ENCODE measurements around the gene JADE2.
"Not testable (repeated sequence)": the region's sequence is repeated elsewhere in the genome, so short reads cannot be mapped to it uniquely, and the experiment has no call there.

The JADE2 gene

GRCh38 chr5:134594797-134595457 is 69.5 kb downstream of the JADE2 start:
- no peak for DNase-seq

- DNase-seq = no peak
These were observed 70.0 kb downstream of the JADE2 start for GRCh38 chr5:134595458-134595838.

DNA sequence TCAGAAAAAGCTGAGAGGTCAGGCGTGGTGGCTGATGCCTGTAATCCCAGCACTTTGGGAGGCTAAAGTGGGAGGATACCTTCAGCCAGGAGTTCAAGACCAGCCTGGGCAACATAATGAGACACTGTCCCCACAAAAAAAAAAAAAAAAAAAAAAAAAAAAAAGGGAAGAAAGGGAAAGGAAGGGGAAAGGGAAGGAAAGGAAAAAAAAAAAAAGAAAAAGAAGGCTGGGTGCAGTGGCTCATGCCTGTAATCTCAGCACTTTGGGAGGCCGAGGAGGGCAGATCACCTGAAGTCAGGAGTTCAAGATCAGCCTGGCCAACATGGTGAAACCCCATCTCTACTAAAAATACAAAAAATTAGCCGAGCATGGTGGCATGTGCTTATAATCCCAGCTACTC is 74.3 kb downstream of the JADE2 start:
- DNase-seq = not testable (repeated sequence)

- no peak for DNase-seq
These were observed 75.1 kb downstream of the JADE2 start for GRCh38 chr5:134600600-134600999.

DNA sequence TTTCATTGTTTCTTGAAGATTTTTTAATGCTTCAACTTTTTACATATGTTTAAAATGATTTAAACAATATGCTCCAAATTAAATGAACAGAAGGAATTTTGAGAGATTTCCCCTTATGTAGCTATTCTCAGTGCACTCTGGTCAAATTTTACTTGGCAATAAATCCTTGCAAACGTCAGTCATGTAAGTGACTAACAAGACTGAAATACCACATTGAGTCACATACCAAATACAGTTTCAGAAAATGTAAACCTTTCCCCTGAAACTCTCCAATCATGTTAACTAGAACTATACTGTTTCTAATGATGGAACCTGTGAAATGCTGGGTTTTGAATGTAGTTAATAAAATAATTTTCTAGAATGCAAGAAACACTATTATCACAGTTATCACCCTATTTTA is 77.6 kb downstream of the JADE2 start:
- no peak for DNase-seq

DNA sequence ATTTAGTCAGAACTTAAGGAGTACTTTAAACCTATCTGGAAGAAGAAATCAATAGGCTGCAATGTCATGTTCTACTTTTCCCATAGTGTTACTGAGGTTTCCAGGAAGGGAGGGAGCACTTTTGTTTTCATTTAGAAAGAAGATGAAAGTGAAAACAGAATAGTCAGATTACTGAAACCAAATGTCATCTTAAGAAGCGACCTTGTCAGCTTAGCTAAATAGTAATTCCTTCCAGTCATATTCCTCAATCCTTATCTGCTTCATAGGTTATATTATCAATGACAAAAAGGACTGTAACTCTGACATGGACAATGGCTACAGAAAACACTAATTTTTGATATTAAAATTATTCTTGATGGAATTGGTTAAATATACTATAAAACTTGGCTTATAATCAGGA is 79.4 kb downstream of the JADE2 start:
- no peak for DNase-seq

DNA sequence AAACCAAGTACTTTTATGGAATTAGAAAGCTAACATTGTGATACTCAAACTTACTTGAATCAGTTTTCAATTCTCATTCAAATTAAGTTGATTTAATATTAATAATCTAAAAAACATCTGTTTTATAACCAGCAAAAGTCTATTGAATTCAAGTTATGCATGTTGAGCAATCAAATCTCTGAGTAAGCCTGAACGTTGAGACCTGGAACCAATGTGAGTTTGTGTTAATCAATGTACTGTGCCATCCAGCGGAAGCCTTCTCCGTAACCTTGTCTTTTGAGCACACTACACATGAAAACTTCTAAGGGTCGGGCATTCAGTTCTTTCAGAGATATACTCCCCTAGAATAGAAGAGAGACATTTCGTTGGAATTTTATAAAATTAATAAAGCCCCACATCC is 81.3 kb downstream of the JADE2 start:
- no peak for DNase-seq

GRCh38 chr5:134608555-134608954 is 83.1 kb downstream of the JADE2 start:
- DNase-seq = no peak

DNA sequence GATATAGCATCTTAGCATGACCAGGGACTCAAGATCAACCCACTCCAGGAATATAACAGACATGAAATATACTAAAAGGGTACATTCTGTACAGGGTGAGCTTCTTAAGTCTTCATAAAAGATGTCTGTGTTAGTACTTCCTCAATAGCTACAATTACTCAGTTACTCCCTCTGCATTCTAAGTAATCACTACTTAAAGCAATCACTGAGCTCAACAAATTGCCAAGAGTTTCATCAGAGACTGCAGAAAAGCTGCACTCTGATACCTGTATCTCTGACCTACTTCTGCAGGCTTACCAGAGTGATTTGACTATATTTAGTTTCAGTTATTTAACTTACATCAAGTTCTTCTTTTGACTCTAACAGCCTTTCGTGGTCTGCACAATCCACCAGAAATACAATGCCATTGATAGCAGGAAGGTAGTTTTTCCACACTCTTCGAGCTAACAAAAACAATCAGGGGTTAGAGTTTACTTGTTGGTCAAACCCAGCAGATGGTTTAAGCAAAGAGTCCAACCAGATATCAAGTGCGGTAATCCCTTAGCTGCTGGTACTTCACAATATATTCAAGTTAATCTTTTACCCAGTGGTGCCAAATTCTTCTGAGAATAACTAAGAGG is 83.9 kb downstream of the JADE2 start:
- DNase-seq = no peak

DNA sequence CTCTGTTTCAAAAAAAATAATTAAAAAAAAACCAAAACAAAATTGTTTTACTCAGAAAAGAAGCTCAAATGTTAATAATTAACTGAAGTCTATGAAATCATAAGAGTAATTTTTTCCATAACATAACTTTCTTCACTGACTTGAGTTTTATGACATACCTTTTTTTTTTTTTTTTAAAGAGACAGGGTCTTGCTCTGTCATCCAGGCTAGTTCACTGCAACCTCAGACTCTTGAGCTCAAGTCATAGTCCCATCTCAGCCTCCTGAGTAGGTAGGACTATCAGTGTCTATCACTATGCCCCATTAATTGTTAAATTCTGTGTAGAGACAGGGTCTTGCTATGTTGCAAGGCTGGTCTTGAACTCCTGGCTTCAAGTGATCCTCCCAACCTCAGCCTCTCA is 85.3 kb downstream of the JADE2 start:
- DNase-seq = no peak

DNA sequence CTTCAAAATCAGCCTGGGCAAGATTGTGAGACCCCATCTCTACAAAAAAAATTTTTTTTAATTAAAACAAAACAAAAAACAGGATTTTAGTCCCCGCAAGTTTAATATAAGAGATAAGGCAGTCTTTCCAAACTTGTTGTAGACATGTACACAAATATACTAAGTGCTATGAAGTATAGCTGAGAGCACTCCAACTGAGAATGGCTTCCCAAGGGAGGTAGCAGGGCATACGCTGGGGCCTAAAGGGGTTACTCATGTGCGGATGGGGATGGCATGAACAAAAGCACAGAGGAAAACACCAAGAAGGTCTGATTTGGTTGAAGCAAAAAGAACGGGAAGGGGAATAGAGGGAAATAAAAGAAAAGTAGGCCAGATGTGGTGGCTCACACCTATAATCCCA is 86.0 kb downstream of the JADE2 start:
- no peak for DNase-seq

- no peak for DNase-seq
These were observed 89.1 kb downstream of the JADE2 start for GRCh38 chr5:134614450-134615085.

GRCh38 chr5:134620634-134621033 is 95.2 kb downstream of the JADE2 start:
- no peak for DNase-seq

DNA sequence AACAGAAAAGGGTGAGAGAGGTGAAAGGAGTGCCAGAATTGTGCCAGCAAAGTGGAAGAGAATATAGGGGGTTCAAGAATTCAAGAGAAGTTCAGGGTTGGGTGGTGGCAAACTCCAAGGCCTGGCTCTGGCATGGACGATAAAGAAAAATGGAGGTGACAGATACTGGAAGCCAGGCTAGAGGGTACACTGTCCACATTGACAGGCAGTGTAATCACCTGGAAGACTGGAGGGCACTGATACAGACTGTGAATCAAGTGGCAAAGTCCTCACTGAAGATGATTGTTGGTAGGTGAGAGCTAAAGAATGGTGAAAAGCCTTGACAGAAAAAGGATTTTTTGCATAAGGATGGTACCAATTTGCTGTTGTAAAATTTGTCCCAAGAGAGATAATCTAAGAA is 100.1 kb downstream of the JADE2 start:
- DNase-seq = no peak

DNA sequence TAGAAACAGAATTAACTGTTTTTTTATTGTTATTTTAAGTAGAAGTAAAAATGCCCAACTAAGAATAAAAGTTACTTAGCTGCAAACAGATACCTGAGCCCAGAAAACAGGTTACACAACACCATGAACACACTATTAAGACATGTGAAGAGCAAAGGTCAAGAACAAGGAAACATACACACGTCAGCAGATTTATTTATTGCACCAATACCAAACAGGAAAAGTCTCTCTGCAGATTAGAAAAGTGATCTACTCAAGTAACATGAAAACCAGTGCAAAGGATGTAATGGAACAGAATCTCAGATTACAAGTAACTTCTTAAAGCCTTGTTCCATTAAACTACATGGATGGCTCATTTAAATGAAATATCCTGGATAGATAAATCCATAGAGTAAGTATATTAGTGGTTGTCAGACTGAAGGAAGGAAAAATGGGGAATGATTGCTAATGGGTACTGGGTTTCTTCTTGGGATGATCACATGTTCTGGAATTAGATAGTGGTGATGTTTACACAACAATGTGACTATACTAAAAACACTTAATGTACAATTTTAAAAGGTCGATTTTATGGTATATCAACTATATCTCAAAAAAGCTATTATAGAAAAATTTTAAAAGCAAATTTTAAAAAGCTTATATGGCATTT is 101.0 kb downstream of the JADE2 start:
- DNase-seq = no peak

Measured in activated CD8-positive, alpha-beta memory T cell treated with anti-CD3 and anti-CD28 coated beads for 24 hours (primary cell).